WI38 (cell line): ENCODE measurements around the gene LSS.

ENCODE experiments used
- H3K4me3 ChIP-seq: 2 replicates; pipeline ENCODE4 v1.5.1; 2011; ENCODE audit warnings: low read depth, mild to moderate bottlenecking, control low read depth, low read length
- CTCF ChIP-seq: IDR thresholded peaks from 2 replicates; pipeline ENCODE4 v1.5.1; 2012; ENCODE audit warnings: low read depth, mild to moderate bottlenecking, control low read depth, low read length

Gene LSS

GRCh38 chr21:46216132-46216747 is 12.3 kb downstream of the LSS start:
- no peak overlapping the region for H3K4me3 ChIP-seq
- TF ChIP-seq CTCF: no peak

- no peak overlapping the region for H3K4me3 ChIP-seq
- no peak for TF ChIP-seq CTCF
These were observed 13.0 kb downstream of the LSS start for GRCh38 chr21:46215436-46216131.

GRCh38 chr21:46214478-46215340 is 13.9 kb downstream of the LSS start:
- no peak overlapping the region for H3K4me3 ChIP-seq
- no peak for TF ChIP-seq CTCF

GRCh38 chr21:46213620-46214286 is 14.8 kb downstream of the LSS start:
- no peak for TF ChIP-seq CTCF
- no peak overlapping the region for H3K4me3 ChIP-seq

GRCh38 chr21:46212721-46213484 is 15.7 kb downstream of the LSS start:
- no peak overlapping the region for H3K4me3 ChIP-seq
- TF ChIP-seq CTCF: no peak

- no peak for TF ChIP-seq CTCF
- H3K4me3 ChIP-seq: no peak overlapping the region
These were observed 16.5 kb downstream of the LSS start for GRCh38 chr21:46211786-46212720.
